Measurements from ENCODE around the gene CMKLR1. TPM values are rescaled to one million over a fixed set of nuclear protein-coding genes. Genes with fewer than 3 reads are reported as not detected.

CMKLR1 gene
- total and polyA plus RNA-seq, 4 donors = 0.67 to 13.7 (median 5.8) TPM

DNA sequence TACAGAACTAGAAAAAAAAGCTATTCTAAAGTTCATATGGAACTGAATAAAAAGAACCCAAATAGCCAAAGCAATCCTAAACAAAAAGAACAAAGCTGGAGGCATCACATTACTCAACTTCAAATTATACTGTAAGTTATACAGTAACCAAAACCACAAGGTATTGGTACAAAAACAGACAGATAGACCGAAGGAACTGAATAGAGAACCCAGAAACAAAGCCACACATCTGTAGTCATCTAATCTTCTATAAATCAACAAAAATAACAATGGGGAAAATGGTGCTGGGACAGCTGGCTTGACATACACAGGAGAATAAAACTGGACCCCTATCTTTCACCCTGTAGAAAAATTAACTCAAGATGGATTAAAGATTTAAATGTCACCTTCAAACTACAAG lies 38.1 kb upstream of the CMKLR1 start:
- H3K9ac ChIP-seq (ENCODE audit: low read depth in 1 of 2, low read length in 2 of 2) = no peak overlapping the region
- peaks cover 4 to 27% (median 18%) of the 10 kb centered on the region in 4 donors for H3K9me3 ChIP-seq (ENCODE audit: control insufficient read depth in 4 of 4, low read length in 3 of 4)
- H3K36me3 ChIP-seq (ENCODE audit: control insufficient read depth in 4 of 4, insufficient read depth in 3 of 4, low read depth in 1 of 4, low read length in 3 of 4) = no peaks in the 10 kb centered on the region
- H3K27ac ChIP-seq (ENCODE audit: low read depth in 1 of 2, low read length in 2 of 2) = no peak overlapping the region
- TF ChIP-seq FOXA1 (IDR thresholded peaks at IDR 0.05) (no peak), HNF4A (conservative IDR thresholded peaks at IDR 0.05) (no peak), HNF4G (IDR thresholded peaks at IDR 0.05) (no peak), RAD21 (IDR thresholded peaks at IDR 0.05) (no peak), GABPA (IDR thresholded peaks at IDR 0.05 in 1 of 2, conservative IDR thresholded peaks at IDR 0.05 in 1 of 2) (no peak), FOXA2 (IDR thresholded peaks at IDR 0.05) (no peak), NR2F2 (IDR thresholded peaks at IDR 0.05) (no peak), SP1 (IDR thresholded peaks at IDR 0.05) (no peak), YY1 (IDR thresholded peaks at IDR 0.05) (no peak), RXRA (IDR thresholded peaks at IDR 0.05) (no peak), REST (IDR thresholded peaks at IDR 0.05) (no peak), TAF1 (conservative IDR thresholded peaks at IDR 0.05) (no peak), JUND (IDR thresholded peaks at IDR 0.05) (no peak), EGR1 (IDR thresholded peaks at IDR 0.05; ENCODE audit: low read depth in 2 of 2) (no peak)
- TF ChIP-seq, protein P1, sequence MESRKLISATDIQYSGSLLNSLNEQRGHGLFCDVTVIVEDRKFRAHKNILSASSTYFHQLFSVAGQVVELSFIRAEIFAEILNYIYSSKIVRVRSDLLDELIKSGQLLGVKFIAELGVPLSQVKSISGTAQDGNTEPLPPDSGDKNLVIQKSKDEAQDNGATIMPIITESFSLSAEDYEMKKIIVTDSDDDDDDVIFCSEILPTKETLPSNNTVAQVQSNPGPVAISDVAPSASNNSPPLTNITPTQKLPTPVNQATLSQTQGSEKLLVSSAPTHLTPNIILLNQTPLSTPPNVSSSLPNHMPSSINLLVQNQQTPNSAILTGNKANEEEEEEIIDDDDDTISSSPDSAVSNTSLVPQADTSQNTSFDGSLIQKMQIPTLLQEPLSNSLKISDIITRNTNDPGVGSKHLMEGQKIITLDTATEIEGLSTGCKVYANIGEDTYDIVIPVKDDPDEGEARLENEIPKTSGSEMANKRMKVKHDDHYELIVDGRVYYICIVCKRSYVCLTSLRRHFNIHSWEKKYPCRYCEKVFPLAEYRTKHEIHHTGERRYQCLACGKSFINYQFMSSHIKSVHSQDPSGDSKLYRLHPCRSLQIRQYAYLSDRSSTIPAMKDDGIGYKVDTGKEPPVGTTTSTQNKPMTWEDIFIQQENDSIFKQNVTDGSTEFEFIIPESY (IDR thresholded peaks at IDR 0.05) = no peak
- TF ChIP-seq, protein P2, sequence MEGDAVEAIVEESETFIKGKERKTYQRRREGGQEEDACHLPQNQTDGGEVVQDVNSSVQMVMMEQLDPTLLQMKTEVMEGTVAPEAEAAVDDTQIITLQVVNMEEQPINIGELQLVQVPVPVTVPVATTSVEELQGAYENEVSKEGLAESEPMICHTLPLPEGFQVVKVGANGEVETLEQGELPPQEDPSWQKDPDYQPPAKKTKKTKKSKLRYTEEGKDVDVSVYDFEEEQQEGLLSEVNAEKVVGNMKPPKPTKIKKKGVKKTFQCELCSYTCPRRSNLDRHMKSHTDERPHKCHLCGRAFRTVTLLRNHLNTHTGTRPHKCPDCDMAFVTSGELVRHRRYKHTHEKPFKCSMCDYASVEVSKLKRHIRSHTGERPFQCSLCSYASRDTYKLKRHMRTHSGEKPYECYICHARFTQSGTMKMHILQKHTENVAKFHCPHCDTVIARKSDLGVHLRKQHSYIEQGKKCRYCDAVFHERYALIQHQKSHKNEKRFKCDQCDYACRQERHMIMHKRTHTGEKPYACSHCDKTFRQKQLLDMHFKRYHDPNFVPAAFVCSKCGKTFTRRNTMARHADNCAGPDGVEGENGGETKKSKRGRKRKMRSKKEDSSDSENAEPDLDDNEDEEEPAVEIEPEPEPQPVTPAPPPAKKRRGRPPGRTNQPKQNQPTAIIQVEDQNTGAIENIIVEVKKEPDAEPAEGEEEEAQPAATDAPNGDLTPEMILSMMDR (IDR thresholded peaks at IDR 0.05; ENCODE audit: low read depth, low read length, missing input control) = no peak
- H3K4me3 ChIP-seq (ENCODE audit: low read depth in 1 of 3, low read length in 3 of 3) = no peak overlapping the region
- 7% methylated on average over 1 of the region's 1 CpG for WGBS
- H3K27me3 ChIP-seq (ENCODE audit: control insufficient read depth in 4 of 4, insufficient read depth in 4 of 4, low read length in 3 of 4) = no peaks in the 10 kb centered on the region
- no peaks in the 10 kb centered on the region for H3K4me1 ChIP-seq (ENCODE audit: control insufficient read depth in 4 of 4, insufficient read depth in 4 of 4, low read length in 3 of 4)
- DNase-seq (ENCODE audit: low spot score) = no peak

DNA sequence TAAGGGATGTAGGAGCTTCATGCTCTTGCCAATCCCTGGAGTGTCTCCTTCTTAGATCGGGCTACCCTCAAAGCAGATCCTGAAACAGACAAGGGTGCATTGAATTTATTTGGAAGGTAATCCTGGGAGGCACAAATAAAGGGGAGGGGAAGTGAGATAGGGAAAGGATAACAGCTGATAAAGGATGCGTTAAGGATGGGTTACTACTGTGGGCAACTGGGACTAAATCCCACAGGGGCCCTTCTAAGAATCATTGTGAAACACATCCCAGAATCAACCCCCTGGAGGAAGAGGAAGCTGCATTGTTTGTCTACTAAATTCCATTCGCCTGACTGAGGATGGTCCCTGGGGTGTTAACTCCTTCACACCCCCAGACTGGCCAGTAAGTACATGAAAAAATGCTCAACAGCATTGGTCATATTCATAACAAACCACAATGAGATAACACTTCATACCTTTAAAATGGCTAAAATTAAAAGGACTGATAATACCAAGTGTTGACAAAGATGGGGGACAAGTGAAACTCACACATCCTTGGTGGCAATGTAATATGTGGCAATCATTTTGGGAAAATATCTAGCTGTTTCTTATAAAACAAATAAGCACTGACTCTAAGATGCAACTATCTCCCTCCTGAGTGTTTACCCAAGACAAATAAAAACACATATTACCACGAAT lies 37.0 kb upstream of the CMKLR1 start:
- 37% methylated on average over 4 of the region's 4 CpGs for WGBS
- Histone ChIP-seq H3K9ac (ENCODE audit: low read depth in 1 of 2, low read length in 2 of 2) (no peak overlapping the region), H3K36me3 (ENCODE audit: control insufficient read depth in 4 of 4, insufficient read depth in 3 of 4, low read depth in 1 of 4, low read length in 3 of 4) (no peaks in the 10 kb centered on the region), H3K27ac (ENCODE audit: low read depth in 1 of 2, low read length in 2 of 2) (no peak overlapping the region), H3K4me3 (ENCODE audit: low read depth in 1 of 3, low read length in 3 of 3) (no peak overlapping the region), H3K27me3 (ENCODE audit: control insufficient read depth in 4 of 4, insufficient read depth in 4 of 4, low read length in 3 of 4) (no peaks in the 10 kb centered on the region), H3K4me1 (ENCODE audit: control insufficient read depth in 4 of 4, insufficient read depth in 4 of 4, low read length in 3 of 4) (no peaks in the 10 kb centered on the region), H3K9me3 (ENCODE audit: control insufficient read depth in 4 of 4, low read length in 3 of 4) (peaks cover 4 to 27% (median 18%) of the 10 kb centered on the region in 4 donors)
- DNase-seq (ENCODE audit: low spot score) = no peak
- TF ChIP-seq REST (IDR thresholded peaks at IDR 0.05) (no peak), YY1 (IDR thresholded peaks at IDR 0.05) (no peak)
- TF ChIP-seq, protein P3, sequence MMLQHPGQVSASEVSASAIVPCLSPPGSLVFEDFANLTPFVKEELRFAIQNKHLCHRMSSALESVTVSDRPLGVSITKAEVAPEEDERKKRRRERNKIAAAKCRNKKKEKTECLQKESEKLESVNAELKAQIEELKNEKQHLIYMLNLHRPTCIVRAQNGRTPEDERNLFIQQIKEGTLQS (IDR thresholded peaks at IDR 0.05) = no peak

Measured in liver (tissue), 9 donors.